IPS-15b (cell line): ENCODE data around the gene CAPN14.

ENCODE experiments used
- H3K27me3 ChIP-seq: one replicate; pipeline ENCODE4 v1.6.1; 2013; ENCODE audit warnings: low read length; ENCODE audit not compliant: control insufficient read depth, insufficient read depth
- H3K36me3 ChIP-seq: one replicate; pipeline ENCODE4 v1.6.1; 2013; ENCODE audit warnings: low read length; ENCODE audit not compliant: control insufficient read depth, insufficient read depth
- H3K4me1 ChIP-seq: one replicate; pipeline ENCODE4 v1.6.1; 2013; ENCODE audit warnings: mild to moderate bottlenecking, low read length; ENCODE audit not compliant: control insufficient read depth, insufficient read depth
- H3K4me3 ChIP-seq: one replicate; pipeline ENCODE4 v1.5.1; 2013; ENCODE audit warnings: low read depth, low read length
- H3K9ac ChIP-seq: one replicate; pipeline ENCODE4 v1.6.1; 2013; ENCODE audit warnings: low read depth, mild to moderate bottlenecking, low read length
- H3K9me3 ChIP-seq: one replicate; pipeline ENCODE4 v1.6.1; 2013; ENCODE audit warnings: mild to moderate bottlenecking, low read length; ENCODE audit not compliant: control insufficient read depth, insufficient read depth

The CAPN14 gene

DNA sequence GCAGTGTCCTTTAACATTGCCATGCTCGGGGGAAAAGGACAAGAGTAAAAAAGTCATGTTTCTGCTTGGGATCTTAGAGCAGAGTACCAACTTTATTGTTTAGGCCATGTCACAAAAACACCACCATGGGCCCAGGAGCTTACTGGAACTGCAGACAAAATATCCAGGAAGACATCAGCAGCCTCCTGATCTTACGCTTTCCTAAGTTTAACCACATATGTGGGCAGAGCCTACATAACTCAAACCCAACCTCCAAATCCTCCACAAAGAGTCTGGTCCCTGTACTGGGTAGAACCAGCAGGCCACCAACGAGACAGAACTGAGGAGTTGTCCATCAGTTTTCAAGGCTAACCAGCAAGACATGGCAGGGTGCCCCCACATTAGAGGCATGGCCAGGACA is 89.4 kb downstream of the CAPN14 start:
- no peak overlapping the region for H3K9ac ChIP-seq
- peaks cover 3% of the 10 kb centered on the region for H3K4me1 ChIP-seq
- no peaks in the 10 kb centered on the region for H3K9me3 ChIP-seq
- H3K27me3 ChIP-seq: no peaks in the 10 kb centered on the region
- no peaks in the 10 kb centered on the region for H3K36me3 ChIP-seq
- no peak overlapping the region for H3K4me3 ChIP-seq

DNA sequence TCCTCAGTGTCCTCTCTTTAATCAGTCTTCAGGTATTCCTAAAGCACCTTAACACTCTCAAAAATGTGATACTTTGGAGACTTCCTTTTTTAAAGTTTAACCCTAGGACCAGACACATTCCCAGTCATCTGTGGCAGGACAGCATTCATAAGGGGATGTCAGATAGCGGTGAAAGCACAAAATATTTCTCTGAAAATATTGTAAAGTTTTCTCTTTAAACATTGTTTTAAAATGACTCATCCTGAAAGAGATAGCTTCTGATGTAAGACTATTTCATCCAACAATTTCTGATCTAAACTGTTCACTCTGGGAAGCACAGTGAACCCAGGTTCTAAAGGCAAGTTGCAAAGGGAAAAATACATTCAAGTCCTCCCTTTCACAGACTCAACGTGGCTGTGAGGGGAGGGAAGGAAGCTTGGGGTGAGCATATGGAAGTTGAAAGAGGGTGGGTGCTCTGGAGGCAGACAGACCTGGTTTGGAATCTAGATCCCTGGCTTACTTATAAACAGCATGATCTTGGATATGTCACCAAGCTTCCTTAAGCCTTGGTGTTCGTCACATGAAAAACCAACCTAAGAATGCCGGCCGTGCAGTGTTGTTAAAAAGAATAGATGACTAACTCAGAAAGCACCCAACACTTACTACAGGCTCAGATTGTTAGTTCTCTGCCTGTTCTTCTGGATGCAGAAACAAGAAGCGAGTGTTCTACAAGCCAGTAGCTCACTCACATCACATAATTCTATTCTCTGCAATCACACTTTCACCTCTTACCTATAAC is 91.2 kb downstream of the CAPN14 start:
- no peaks in the 10 kb centered on the region for H3K36me3 ChIP-seq
- no peak overlapping the region for H3K4me3 ChIP-seq
- H3K4me1 ChIP-seq: no peaks in the 10 kb centered on the region
- H3K9ac ChIP-seq: no peak overlapping the region
- no peaks in the 10 kb centered on the region for H3K9me3 ChIP-seq
- no peaks in the 10 kb centered on the region for H3K27me3 ChIP-seq

DNA sequence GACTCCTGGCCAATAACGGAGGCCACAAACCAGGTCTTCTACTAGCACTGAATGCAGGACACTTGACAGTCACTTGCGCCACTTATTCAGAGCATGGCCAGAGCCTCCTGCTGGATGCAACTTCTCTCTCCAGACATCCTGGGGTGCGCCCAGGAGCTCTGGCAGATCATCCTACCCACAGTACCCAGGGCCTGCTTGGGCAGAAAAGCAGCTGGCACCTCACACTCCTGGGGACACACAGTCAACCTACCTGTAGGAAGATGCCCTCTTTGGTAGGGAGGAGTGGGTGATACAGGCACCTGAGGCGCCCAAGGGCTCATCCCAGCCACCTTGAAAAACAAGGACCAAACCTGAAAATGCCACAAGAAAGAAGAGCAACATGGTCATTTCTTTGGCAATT is 92.4 kb downstream of the CAPN14 start:
- H3K4me3 ChIP-seq: no peak overlapping the region
- no peaks in the 10 kb centered on the region for H3K27me3 ChIP-seq
- H3K9ac ChIP-seq: no peak overlapping the region
- H3K36me3 ChIP-seq: no peaks in the 10 kb centered on the region
- H3K4me1 ChIP-seq: no peaks in the 10 kb centered on the region
- no peaks in the 10 kb centered on the region for H3K9me3 ChIP-seq
